Measurements from ENCODE around the gene IVL.

DNA sequence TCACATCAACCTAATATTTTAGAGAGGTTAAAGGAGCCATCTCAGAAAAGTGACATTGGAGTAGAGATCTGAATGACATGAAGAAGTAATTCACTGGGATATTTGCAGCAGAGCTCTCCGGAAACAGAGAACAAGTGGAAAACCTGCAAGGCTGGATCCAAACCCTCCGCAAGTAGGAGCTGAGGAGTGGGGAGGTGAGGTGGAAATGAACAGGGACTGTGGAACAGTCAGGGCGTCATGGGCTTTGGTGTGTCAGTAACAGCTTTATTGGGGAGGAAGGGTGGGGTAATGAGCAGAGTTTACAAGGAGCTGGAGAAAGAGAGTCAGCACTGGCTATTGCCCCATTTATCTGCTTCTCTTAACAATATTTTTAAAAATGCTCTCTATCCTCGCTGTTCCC, 9.3 kb upstream of the IVL start:
- TF ChIP-seq, protein P1, sequence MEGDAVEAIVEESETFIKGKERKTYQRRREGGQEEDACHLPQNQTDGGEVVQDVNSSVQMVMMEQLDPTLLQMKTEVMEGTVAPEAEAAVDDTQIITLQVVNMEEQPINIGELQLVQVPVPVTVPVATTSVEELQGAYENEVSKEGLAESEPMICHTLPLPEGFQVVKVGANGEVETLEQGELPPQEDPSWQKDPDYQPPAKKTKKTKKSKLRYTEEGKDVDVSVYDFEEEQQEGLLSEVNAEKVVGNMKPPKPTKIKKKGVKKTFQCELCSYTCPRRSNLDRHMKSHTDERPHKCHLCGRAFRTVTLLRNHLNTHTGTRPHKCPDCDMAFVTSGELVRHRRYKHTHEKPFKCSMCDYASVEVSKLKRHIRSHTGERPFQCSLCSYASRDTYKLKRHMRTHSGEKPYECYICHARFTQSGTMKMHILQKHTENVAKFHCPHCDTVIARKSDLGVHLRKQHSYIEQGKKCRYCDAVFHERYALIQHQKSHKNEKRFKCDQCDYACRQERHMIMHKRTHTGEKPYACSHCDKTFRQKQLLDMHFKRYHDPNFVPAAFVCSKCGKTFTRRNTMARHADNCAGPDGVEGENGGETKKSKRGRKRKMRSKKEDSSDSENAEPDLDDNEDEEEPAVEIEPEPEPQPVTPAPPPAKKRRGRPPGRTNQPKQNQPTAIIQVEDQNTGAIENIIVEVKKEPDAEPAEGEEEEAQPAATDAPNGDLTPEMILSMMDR (IDR thresholded peaks at IDR 0.05), result no peak
- TF ChIP-seq POLR2A (IDR thresholded peaks at IDR 0.05) (no peak), EP300 (IDR thresholded peaks at IDR 0.05; ENCODE audit: low read depth) (no peak), POLR2AphosphoS5 (IDR thresholded peaks at IDR 0.05) (no peak)
